Memory B cell (primary cell): ENCODE results near the gene CD180.

Experiments used
- ATAC-seq: fragments of 150-1000 bp; cut with Tn5 transposase; 2 replicates; pipeline ENCODE4 v1.10.0; 2021; ENCODE audit warnings: low read depth, mild to moderate bottlenecking, moderate library complexity
- DNase-seq, 2 donors: peaks; one replicate each; pipeline ENCODE4 v3.0.0; 2022; ENCODE audit warnings: low spot score in 2 of 2
- H3K27ac Mint-ChIP-seq: one replicate; pipeline ENCODE4 v1.8.0; 2022; ENCODE audit warnings: mild to moderate bottlenecking, moderate library complexity, mixed read lengths
- H3K27me3 Mint-ChIP-seq: one replicate; pipeline ENCODE4 v1.8.0; 2022; ENCODE audit warnings: mixed read lengths
- H3K36me3 Mint-ChIP-seq: one replicate; pipeline ENCODE4 v1.8.0; 2022; ENCODE audit warnings: mild to moderate bottlenecking, mixed read lengths
- H3K4me1 Mint-ChIP-seq: one replicate; pipeline ENCODE4 v1.8.0; 2022; ENCODE audit warnings: mixed read lengths
- H3K4me3 Mint-ChIP-seq: one replicate; pipeline ENCODE4 v1.8.0; 2022; ENCODE audit warnings: mild to moderate bottlenecking, moderate library complexity, mixed read lengths
- H3K9me3 Mint-ChIP-seq: one replicate; pipeline ENCODE4 v1.8.0; 2022; ENCODE audit warnings: mixed read lengths

The CD180 gene

DNA sequence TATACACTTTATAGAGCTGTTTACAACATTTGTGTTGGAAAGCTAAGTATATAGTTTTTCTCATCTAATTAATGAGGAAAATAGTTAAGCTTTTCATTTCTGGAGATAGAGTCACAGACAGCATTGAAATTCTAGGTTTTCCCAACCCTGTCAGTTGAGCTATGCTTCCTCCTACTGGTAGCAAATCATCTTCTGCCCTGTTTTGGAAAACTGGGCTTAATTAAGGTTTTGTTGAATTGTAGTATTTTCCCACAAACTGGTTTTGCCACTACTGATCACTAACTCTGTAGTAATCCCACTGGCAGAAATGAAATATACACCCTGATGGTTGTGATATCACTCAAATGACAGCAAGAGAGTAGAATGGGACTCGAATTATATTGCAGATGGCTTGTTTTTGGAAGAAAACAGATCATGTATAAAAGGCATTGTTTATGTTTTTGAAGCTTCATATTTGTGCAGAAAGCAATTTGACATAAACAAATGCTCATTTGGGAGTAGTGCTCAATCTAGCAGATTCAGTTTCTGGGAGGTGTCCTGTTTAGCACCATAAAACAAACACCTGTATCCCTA lies 46.6 kb downstream of the CD180 start:
- ATAC-seq (no peak), DNase-seq (no peak)
- no peak overlapping the region for H3K4me3 Mint-ChIP-seq
- no peaks in the 10 kb centered on the region for H3K4me1 Mint-ChIP-seq
- no peak overlapping the region for H3K27ac Mint-ChIP-seq
- H3K9me3 Mint-ChIP-seq: no peaks in the 10 kb centered on the region
- peaks cover 34% of the 10 kb centered on the region for H3K36me3 Mint-ChIP-seq
- H3K27me3 Mint-ChIP-seq: no peaks in the 10 kb centered on the region

- no peak overlapping the region for H3K27ac Mint-ChIP-seq
- H3K4me3 Mint-ChIP-seq: no peak overlapping the region
- DNase-seq: no peak
- ATAC-seq: no peak
- peaks cover 31% of the 10 kb centered on the region for H3K36me3 Mint-ChIP-seq
- H3K4me1 Mint-ChIP-seq: no peaks in the 10 kb centered on the region
- no peaks in the 10 kb centered on the region for H3K27me3 Mint-ChIP-seq
- no peaks in the 10 kb centered on the region for H3K9me3 Mint-ChIP-seq
These were observed 47.3 kb downstream of the CD180 start for GRCh38 chr5:67149057-67149950.

DNA sequence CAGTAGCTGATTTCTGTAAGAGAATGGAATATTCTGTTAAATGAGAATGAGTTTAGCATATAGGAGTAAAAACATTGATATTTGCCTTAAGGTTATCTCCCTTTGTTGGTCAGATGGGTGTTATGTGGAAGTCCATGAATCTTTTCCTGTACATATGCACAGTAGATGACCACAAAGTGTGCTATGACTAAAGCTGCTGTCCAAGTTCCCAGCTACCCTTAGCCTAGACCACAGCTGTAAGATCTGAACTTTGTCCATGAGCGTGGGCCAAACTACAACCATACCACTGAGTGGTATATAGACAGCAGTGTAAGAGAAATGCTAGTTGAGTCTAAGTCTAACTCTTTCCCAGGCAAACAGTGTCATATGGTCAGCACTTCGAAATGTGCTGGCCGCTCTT lies 48.8 kb downstream of the CD180 start:
- ATAC-seq (no peak), DNase-seq (no peak)
- H3K27me3 Mint-ChIP-seq: no peaks in the 10 kb centered on the region
- peaks cover 38% of the 10 kb centered on the region for H3K36me3 Mint-ChIP-seq
- no peaks in the 10 kb centered on the region for H3K4me1 Mint-ChIP-seq
- H3K9me3 Mint-ChIP-seq: no peaks in the 10 kb centered on the region
- H3K27ac Mint-ChIP-seq: no peak overlapping the region
- H3K4me3 Mint-ChIP-seq: no peak overlapping the region

GRCh38 chr5:67146981-67147380 lies 49.6 kb downstream of the CD180 start:
- H3K9me3 Mint-ChIP-seq: no peaks in the 10 kb centered on the region
- no peak overlapping the region for H3K4me3 Mint-ChIP-seq
- ATAC-seq (no peak), DNase-seq (no peak)
- H3K4me1 Mint-ChIP-seq: no peaks in the 10 kb centered on the region
- no peak overlapping the region for H3K27ac Mint-ChIP-seq
- peaks cover 46% of the 10 kb centered on the region for H3K36me3 Mint-ChIP-seq
- no peaks in the 10 kb centered on the region for H3K27me3 Mint-ChIP-seq

DNA sequence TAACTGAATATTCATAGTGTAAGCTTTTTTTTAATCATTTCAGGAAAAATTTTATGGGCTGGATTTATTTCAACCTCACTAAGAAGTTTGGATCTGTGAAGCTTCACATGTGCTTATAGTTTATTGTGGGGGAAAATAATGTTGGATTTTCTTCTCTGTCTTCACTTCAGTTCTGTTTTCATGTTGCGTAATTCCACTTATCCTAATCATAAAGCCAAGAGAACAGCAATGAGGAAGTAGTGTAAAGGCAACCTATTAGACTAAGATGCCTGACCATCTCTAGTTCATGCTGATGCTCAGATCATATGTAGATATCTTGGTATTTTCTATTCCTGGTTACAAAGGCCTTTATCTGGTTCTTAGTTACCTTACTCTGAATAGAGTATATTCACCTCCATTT lies 50.0 kb downstream of the CD180 start:
- Mint-ChIP-seq H3K4me3 (no peak overlapping the region), H3K27ac (no peak overlapping the region), H3K9me3 (no peaks in the 10 kb centered on the region), H3K36me3 (peaks cover 46% of the 10 kb centered on the region), H3K27me3 (no peaks in the 10 kb centered on the region), H3K4me1 (no peaks in the 10 kb centered on the region)
- DNase-seq: no peak
- ATAC-seq: no peak

DNA sequence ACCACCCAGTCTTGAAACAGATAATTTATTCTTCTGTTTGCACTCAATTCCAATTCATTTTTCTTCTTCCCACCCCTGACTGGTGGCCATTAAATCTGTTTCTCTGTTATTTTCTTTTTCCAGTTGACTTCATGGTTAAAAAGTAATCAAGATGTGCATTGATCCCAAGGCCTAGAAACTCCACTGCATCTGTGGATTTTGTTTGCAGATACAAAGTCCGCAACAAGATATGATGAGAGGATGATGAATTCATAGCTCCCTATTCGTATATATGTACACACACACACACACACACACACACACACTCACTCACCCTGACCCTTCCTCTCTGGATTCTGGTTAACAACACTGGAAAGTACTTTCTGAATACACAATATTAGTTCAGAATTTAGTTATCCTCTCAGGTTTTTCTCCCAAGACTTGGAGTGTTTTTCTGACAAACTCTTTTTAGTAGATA lies 52.4 kb downstream of the CD180 start:
- ATAC-seq: no peak
- Mint-ChIP-seq H3K4me1 (no peaks in the 10 kb centered on the region), H3K27me3 (no peaks in the 10 kb centered on the region), H3K4me3 (no peak overlapping the region), H3K9me3 (no peaks in the 10 kb centered on the region), H3K36me3 (peaks cover 34% of the 10 kb centered on the region), H3K27ac (no peak overlapping the region)
- no peak for DNase-seq

DNA sequence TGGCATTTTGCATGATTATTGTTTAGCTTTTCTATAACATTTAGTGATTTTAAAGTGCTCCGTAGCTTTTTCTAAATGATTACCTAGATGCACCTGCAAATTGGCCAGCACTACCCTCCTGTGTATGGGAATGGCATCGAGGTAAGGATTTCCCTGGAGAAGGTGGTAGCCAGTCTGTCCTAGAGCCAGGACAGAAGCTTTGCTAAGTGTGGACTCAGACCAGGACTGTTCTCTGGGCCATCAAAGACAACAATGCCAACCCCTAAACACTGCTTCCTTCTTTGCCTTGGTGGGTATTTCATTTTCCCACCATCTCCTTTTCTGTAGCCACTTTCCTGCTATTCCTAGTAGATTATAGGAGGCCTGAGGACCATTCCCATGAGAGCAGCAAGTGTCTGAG lies 53.0 kb downstream of the CD180 start:
- H3K27ac Mint-ChIP-seq: no peak overlapping the region
- ATAC-seq: no peak

DNA sequence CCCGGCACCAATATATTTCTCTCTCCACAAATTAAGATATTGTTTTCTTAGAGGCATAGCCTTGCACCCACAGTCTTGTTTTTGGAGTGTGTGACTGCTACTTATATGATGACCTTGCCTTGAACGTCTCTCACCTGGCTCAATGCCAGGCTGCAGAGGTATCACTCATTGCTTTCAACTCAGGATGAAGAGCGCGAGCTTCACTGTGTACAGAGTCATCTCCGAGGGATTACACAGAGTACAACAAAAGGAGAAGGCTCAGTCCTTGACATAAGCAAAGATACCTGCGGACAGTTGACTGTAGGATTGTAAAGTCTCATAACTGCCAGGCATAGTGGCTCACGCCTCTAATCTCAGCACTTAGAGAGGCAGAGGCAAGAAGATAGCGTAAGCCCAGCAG lies 53.8 kb downstream of the CD180 start:
- H3K4me3 Mint-ChIP-seq: no peak overlapping the region
- H3K36me3 Mint-ChIP-seq: peaks cover 26% of the 10 kb centered on the region
- ATAC-seq: no peak
- no peak overlapping the region for H3K27ac Mint-ChIP-seq
- H3K27me3 Mint-ChIP-seq: no peaks in the 10 kb centered on the region
- DNase-seq: no peak
- no peaks in the 10 kb centered on the region for H3K9me3 Mint-ChIP-seq
- no peaks in the 10 kb centered on the region for H3K4me1 Mint-ChIP-seq

More for the DNA sequence above, 53.0 kb downstream of the CD180 start:
- no peak for DNase-seq
- Mint-ChIP-seq H3K4me3 (no peak overlapping the region), H3K4me1 (no peaks in the 10 kb centered on the region), H3K36me3 (peaks cover 30% of the 10 kb centered on the region), H3K27me3 (no peaks in the 10 kb centered on the region), H3K9me3 (no peaks in the 10 kb centered on the region)

DNA sequence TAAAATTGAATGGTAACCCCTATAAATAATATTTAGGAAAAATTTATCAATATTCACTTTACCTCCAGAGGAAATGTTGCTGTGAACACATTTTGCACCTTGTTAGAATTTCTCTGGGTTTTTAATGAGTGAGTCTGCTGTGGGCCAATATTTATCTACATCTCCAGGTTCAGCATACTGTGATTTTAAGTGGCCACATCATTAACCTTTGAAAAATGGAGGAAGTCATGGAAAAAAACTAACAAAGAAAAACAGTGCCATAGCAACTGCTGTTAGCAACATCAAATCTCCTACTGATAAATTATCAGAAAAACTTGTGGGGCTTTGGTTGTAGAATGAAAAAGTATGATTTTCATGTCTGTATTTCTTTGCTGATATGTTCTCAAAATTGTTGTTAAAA lies 55.0 kb downstream of the CD180 start:
- Mint-ChIP-seq H3K4me1 (no peaks in the 10 kb centered on the region), H3K9me3 (no peaks in the 10 kb centered on the region), H3K36me3 (peaks cover 20% of the 10 kb centered on the region), H3K4me3 (no peak overlapping the region), H3K27ac (no peak overlapping the region), H3K27me3 (no peaks in the 10 kb centered on the region)
- ATAC-seq: no peak
- no peak for DNase-seq

DNA sequence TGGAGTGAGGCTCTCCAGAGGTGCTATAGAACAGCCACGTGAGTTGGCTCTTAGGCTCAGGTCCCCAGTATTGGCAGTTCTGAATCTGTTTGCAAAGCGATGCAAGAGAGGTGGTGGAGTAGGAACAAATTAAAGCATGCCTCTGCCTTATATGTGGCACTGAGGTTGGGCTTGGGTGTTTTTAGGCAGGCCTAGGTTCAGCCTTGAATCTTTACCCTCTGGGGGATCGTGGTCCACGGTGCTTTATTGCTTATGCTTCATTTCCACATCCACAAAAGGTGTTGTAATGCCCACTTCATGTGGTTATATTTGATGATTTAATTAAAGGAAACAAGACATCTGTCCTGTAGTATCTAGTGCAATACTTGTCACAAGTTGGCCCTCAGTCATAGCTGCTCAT lies 56.2 kb downstream of the CD180 start:
- no peak overlapping the region for H3K27ac Mint-ChIP-seq
- DNase-seq (no peak), ATAC-seq (no peak)
- H3K4me1 Mint-ChIP-seq: no peaks in the 10 kb centered on the region
- peaks cover 19% of the 10 kb centered on the region for H3K36me3 Mint-ChIP-seq
- H3K27me3 Mint-ChIP-seq: no peaks in the 10 kb centered on the region
- no peaks in the 10 kb centered on the region for H3K9me3 Mint-ChIP-seq
- no peak overlapping the region for H3K4me3 Mint-ChIP-seq

DNA sequence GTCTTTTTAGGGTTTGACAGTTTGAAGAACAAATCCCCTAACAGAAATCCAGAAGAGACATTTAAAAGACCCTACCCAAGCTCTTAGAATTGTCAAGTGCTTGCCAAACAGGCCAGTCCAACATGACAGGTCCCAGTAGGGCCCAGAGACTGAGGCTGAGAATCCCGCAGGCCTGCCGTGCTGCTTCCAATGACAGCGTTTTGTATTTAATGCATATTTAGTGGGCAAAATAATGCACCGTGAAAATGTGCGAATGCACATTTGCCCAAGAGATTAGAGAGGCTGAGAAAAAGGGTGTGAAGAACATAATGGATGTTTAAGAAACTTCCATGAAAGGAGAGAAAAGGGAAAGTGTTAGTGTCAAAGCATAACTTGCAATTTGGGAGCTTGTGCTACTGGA lies 57.6 kb downstream of the CD180 start:
- DNase-seq (no peak), ATAC-seq (no peak)
- H3K4me1 Mint-ChIP-seq: no peaks in the 10 kb centered on the region
- H3K27me3 Mint-ChIP-seq: no peaks in the 10 kb centered on the region
- H3K9me3 Mint-ChIP-seq: no peaks in the 10 kb centered on the region
- peaks cover 18% of the 10 kb centered on the region for H3K36me3 Mint-ChIP-seq
- no peak overlapping the region for H3K27ac Mint-ChIP-seq
- no peak overlapping the region for H3K4me3 Mint-ChIP-seq

DNA sequence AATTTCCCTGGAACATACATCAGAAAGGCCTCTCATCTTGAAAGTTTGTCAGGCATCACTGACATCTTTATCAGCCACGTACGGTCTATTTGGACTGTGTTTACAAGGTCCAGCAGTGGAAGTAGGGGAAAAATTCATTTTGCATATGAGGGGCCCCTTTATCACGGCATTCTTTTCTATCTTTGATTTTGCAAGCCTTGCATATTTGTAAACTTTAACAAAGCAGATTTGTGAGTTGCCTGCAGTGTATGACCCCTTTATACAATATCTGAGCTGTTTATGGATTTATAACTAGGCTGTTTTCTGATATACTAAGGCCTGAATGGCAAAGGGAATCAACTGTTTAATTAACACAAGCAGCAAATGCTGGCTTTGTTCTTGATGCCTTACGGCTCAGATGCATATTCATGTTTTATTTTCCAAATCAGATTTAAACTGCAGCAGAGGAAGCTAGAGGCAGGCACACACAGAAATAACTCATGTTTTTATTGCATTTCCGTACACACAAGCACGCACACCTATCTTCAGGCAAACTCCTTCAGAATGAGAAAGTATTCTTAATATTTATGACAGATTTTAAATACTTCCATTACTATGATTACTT lies 61.1 kb downstream of the CD180 start:
- Mint-ChIP-seq H3K4me3 (no peak overlapping the region), H3K36me3 (peaks cover 9% of the 10 kb centered on the region), H3K27ac (no peak overlapping the region), H3K4me1 (no peaks in the 10 kb centered on the region), H3K27me3 (no peaks in the 10 kb centered on the region), H3K9me3 (no peaks in the 10 kb centered on the region)
- DNase-seq: no peak
- ATAC-seq: no peak

DNA sequence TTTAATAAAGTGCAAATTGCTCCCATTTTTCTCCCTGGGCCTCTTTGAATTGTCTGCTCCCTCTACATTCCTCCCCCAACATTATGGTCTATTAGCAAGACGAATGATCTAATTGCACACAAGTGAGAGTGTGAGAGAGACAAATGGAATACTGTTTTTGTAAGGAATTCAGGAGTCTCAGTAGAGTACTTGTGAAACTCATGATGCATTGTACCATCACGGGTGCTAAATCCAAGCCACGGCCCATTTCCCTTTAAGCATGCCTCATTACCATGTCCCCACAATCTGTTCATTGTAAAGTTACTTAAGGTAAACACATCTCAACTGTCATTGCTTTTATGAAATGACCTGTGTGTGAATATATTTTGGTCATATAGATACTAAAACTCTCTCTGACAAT lies 62.8 kb downstream of the CD180 start:
- Mint-ChIP-seq H3K36me3 (peaks cover 7% of the 10 kb centered on the region), H3K4me1 (no peaks in the 10 kb centered on the region), H3K27ac (no peak overlapping the region), H3K4me3 (no peak overlapping the region), H3K27me3 (no peaks in the 10 kb centered on the region), H3K9me3 (no peaks in the 10 kb centered on the region)
- ATAC-seq: no peak
- no peak for DNase-seq

DNA sequence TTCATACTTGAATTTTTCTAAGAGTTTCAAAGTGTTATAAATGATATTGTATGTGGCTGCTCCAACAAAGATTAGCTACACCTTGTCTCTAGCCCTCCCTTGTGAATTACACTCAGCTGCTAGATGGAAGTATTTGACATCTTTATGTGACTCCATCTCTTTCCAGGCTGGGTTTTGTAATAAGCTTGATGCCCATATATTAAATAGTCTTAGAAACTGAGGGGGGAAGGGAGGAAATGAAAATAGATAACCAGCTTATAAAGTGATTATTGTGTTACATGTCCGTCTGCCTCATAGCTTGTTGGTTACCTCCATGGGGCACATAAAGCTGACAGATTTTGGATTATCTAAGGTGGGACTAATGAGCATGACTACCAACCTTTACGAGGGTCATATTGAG lies 63.4 kb downstream of the CD180 start:
- Mint-ChIP-seq H3K9me3 (peaks cover under 1% of the 10 kb centered on the region), H3K4me1 (no peaks in the 10 kb centered on the region), H3K27ac (no peak overlapping the region), H3K27me3 (no peaks in the 10 kb centered on the region), H3K36me3 (peaks cover 9% of the 10 kb centered on the region), H3K4me3 (no peak overlapping the region)
- ATAC-seq (no peak), DNase-seq (no peak)
